A549 (cell line): ENCODE data around the gene XPR1. TPM values are rescaled to one million over a fixed set of nuclear protein-coding genes. Genes with fewer than 3 reads are reported as not detected.
A peak's percentile ranks its signal among the peaks of the same experiment; 100 is the strongest.

ENCODE experiments used
- ATAC-seq, 2 experiments: fragments of 200-7000 bp in 1 of 2; fragments of >200 bp in 1 of 2; cut with Nextera tagmentation in 1 of 2; cut with Tn5 transposase in 1 of 2; 3 replicates each; pipeline versions ENCODE4 v1.8.0 to v1.9.1; 2018 to 2020; ENCODE audit warnings: mild to moderate bottlenecking in 1 of 2, moderate library complexity in 1 of 2
- CTCF ChIA-PET: fragments of 300-600 bp; sonication (Branson Sonifier 250); formaldehyde crosslinking; extraction: SDS; loops from one replicate; lab custom pipeline; 2021; ENCODE audit warnings: antibody characterized with exemption, inconsistent platforms; lab: Yijun Ruan, JAX
- POLR2A ChIA-PET: fragments of 350-600 bp; formaldehyde crosslinking; extraction: SDS; loops from one replicate; lab custom pipeline; 2021; ENCODE audit warnings: antibody characterized with exemption, inconsistent platforms; lab: Yijun Ruan, JAX
- DNase-seq, 2 experiments: peaks; one replicate each; pipeline versions ENCODE4 v3.0.0 to v3.0.0-alpha.2; 2011 to 2016; ENCODE audit warnings: low read depth in 1 of 2, low spot score in 1 of 2
- FAIRE-seq: peaks from 2 replicates; lab custom pipeline; 2011; peaks lifted over from hg19 to GRCh38; lab: Jason Lieb, UNC
- H3K27ac ChIP-seq, 2 experiments: fragments of >200 bp; sonication (Bioruptor Twin); formaldehyde crosslinking; 3 replicates each; pipeline ENCODE4 v1.5.1; 2016 to 2017
- H3K4me1 ChIP-seq: fragments of >200 bp; sonication (Bioruptor Twin); formaldehyde crosslinking; 3 replicates; pipeline ENCODE4 v1.6.1; 2016
- H3K4me2 ChIP-seq: fragments of >200 bp; sonication (Bioruptor Twin); formaldehyde crosslinking; 3 replicates; pipeline ENCODE4 v1.6.1; 2016
- H3K4me3 ChIP-seq: fragments of >200 bp; sonication (Bioruptor Twin); formaldehyde crosslinking; 3 replicates; pipeline ENCODE4 v1.5.1; 2016
- H3K9me3 ChIP-seq: fragments of >200 bp; sonication (Bioruptor Twin); formaldehyde crosslinking; 3 replicates; pipeline ENCODE4 v1.6.1; 2016
- ATOH8 ChIP-seq: fragments of 250-450 bp; sonication (Bioruptor Pico); IDR thresholded peaks from 2 replicates; pipeline ENCODE4 v1.5.0; 2020; ENCODE audit warnings: low read depth, mild to moderate bottlenecking, moderate library complexity
- CBX8 ChIP-seq: fragments of 200-600 bp; sonication (generic); IDR thresholded peaks from 2 replicates; pipeline ENCODE4 v1.6.1; 2016
- CEBPB ChIP-seq, 2 experiments: fragments of >200 bp in 1 of 2; sonication (Bioruptor Twin) in 1 of 2; formaldehyde crosslinking in 1 of 2; IDR thresholded peaks; 2 replicates each; pipeline ENCODE4 v1.6.1; 2012 to 2016
- EHF ChIP-seq: fragments of 250-450 bp; sonication (Bioruptor Pico); IDR thresholded peaks from 2 replicates; pipeline ENCODE4 v1.5.0; 2020; ENCODE audit warnings: mild to moderate bottlenecking
- HMGXB4 ChIP-seq: fragments of 250-450 bp; sonication (Bioruptor Pico); IDR thresholded peaks from 2 replicates; pipeline ENCODE4 v1.5.0; 2021; ENCODE audit warnings: mild to moderate bottlenecking, moderate library complexity, borderline replicate concordance
- HOXB13 ChIP-seq: fragments of 250-450 bp; sonication (Bioruptor Pico); IDR thresholded peaks from 2 replicates; pipeline ENCODE4 v1.5.0; 2020; ENCODE audit warnings: low read depth, mild to moderate bottlenecking, moderate library complexity
- HOXB5 ChIP-seq: fragments of 250-450 bp; sonication (Bioruptor Pico); IDR thresholded peaks from 2 replicates; pipeline ENCODE4 v1.5.0; 2020; ENCODE audit warnings: mild to moderate bottlenecking, moderate library complexity
- MAZ ChIP-seq: fragments of 150-350 bp; IDR thresholded peaks from 2 replicates; pipeline ENCODE4 v1.6.1; 2014; ENCODE audit warnings: antibody characterized with exemption, low read depth, low read length, borderline replicate concordance
- NPAS2 ChIP-seq: fragments of 250-450 bp; sonication (Bioruptor Pico); IDR thresholded peaks from 2 replicates; pipeline ENCODE4 v1.8.0; 2022; ENCODE audit warnings: mild to moderate bottlenecking, moderate library complexity, borderline replicate concordance
- NR3C1 ChIP-seq: fragments of >200 bp; sonication (Bioruptor Twin); formaldehyde crosslinking; IDR thresholded peaks from 3 replicates; pipeline ENCODE4 v1.6.1; 2017
- RAD21 ChIP-seq, 2 experiments: fragments of >200 bp in 1 of 2; sonication (Bioruptor Twin) in 1 of 2; formaldehyde crosslinking in 1 of 2; IDR thresholded peaks in 1 of 2; conservative IDR thresholded peaks in 1 of 2; 2 replicates in 1 of 2; 3 replicates in 1 of 2; pipeline ENCODE4 v1.6.1; 2012 to 2018; ENCODE audit warnings: inconsistent platforms in 1 of 2
- RARB ChIP-seq: fragments of 250-450 bp; sonication (Bioruptor Pico); IDR thresholded peaks from 2 replicates; pipeline ENCODE4 v1.8.0; 2021; ENCODE audit warnings: mild to moderate bottlenecking, moderate library complexity
- RCOR1 ChIP-seq: fragments of 150-350 bp; IDR thresholded peaks from 2 replicates; pipeline ENCODE4 v1.6.1; 2014; ENCODE audit warnings: antibody characterized with exemption, low read length, low read depth
- REST ChIP-seq: fragments of 200-600 bp; sonication (generic); IDR thresholded peaks from 2 replicates; pipeline ENCODE4 v1.6.1; 2016; ENCODE audit warnings: antibody characterized with exemption, mild to moderate bottlenecking, moderate library complexity
- RFX5 ChIP-seq: fragments of 450-650 bp; IDR thresholded peaks from 2 replicates; pipeline ENCODE4 v1.7.1; 2014; ENCODE audit warnings: antibody characterized with exemption, mild to moderate bottlenecking, moderate library complexity
- SMC3 ChIP-seq: fragments of >200 bp; sonication (Bioruptor Twin); formaldehyde crosslinking; IDR thresholded peaks from 3 replicates; pipeline ENCODE4 v1.6.1; 2018; ENCODE audit warnings: inconsistent platforms
- SREBF2 ChIP-seq: fragments of 450-650 bp; IDR thresholded peaks from 2 replicates; pipeline ENCODE4 v1.6.1; 2014; ENCODE audit warnings: mild to moderate bottlenecking, moderate library complexity
- TP53 ChIP-seq: fragments of 250-450 bp; sonication (Bioruptor Pico); IDR thresholded peaks from 2 replicates; pipeline ENCODE4 v1.5.0; 2021; ENCODE audit warnings: mild to moderate bottlenecking, moderate library complexity
- ZFP36 ChIP-seq: fragments of 450-650 bp; IDR thresholded peaks from 2 replicates; pipeline ENCODE4 v1.6.1; 2014; ENCODE audit warnings: borderline replicate concordance; ENCODE audit not compliant: partially characterized antibody
- WGBS: methylation state at CpG from one replicate; pipeline ENCODE4 v1.1.6; 2017; ENCODE audit errors: missing lambda C conversion rate; 5-methylcytosine and 5-hydroxymethylcytosine counted together
- polyA plus RNA-seq, 4 experiments: library from polyadenylated mRNA; depleted of rRNA in 3 of 4; stranded (reverse); fragments of >200 nt; fragmentation: RNase III in 1 of 4; extraction: RNeasy Plus Mini Kit Qiagen cat#74134 plus additional on column Dnase treatment in 1 of 4; gene quantifications; 2 replicates in 3 of 4; 3 replicates in 1 of 4; pipeline ENCODE4 v1.2.3, GENCODE V29; 2011 to 2017

The XPR1 gene
- polyA plus RNA-seq, 2 of the 4 experiments (the other 2 are of a cell fraction), result 37.5 to 86.1 TPM

- DNase-seq (no peak), ATAC-seq (no peak)
- POLR2A ChIA-PET, result no interaction called here
- H3K4me2 ChIP-seq, result no peak overlapping the region
- WGBS, result 78% methylated on average over 4 of the region's 4 CpGs
- H3K4me3 ChIP-seq, result no peak overlapping the region
- H3K9me3 ChIP-seq, result no peaks in the 10 kb centered on the region
- no peak for TF ChIP-seq SMC3
- TF ChIP-seq REST, result no peak
- no peak for TF ChIP-seq RFX5
- TF ChIP-seq HOXB13, result no peak
- TF ChIP-seq RARB (CRISPR knock-in tag), result no peak
- no peak for TF ChIP-seq RCOR1
- TF ChIP-seq ZFP36, result no peak
- no peak for TF ChIP-seq NR3C1
- TF ChIP-seq EHF (CRISPR knock-in tag), result no peak
- TF ChIP-seq RAD21 (conservative IDR thresholded peaks at IDR 0.05 in 1 of 2, IDR thresholded peaks at IDR 0.05 in 1 of 2), result no peak
- TF ChIP-seq NPAS2 (CRISPR knock-in tag), result no peak
- TF ChIP-seq, all 56 proteins: peak for 0
- no peaks in the 10 kb centered on the region for H3K4me1 ChIP-seq
- no peak overlapping the region for H3K27ac ChIP-seq
- CTCF ChIA-PET, result no interaction called here
- FAIRE-seq, result no peak
These were observed 300.6 kb downstream of the XPR1 start for GRCh38 chr1:180932378-180932777.

GRCh38 chr1:180933141-180933540, 301.3 kb downstream of the XPR1 start:
- Histone ChIP-seq H3K4me3 (no peak overlapping the region), H3K27ac (no peak overlapping the region)
- no peak for TF ChIP-seq HOXB5
- no peak for TF ChIP-seq SREBF2
- TF ChIP-seq CEBPB (IDR thresholded peaks at IDR 0.05), result no peak
- TF ChIP-seq TP53 (CRISPR knock-in tag), result no peak
- TF ChIP-seq HMGXB4 (CRISPR knock-in tag), result no peak
- no peak for TF ChIP-seq CBX8
- no peak for TF ChIP-seq MAZ
- TF ChIP-seq RAD21 (conservative IDR thresholded peaks at IDR 0.05 in 1 of 2, IDR thresholded peaks at IDR 0.05 in 1 of 2), result no peak
- no peak for TF ChIP-seq RARB (CRISPR knock-in tag)
- no peak for TF ChIP-seq EHF (CRISPR knock-in tag)
- TF ChIP-seq, all 56 proteins: peak for 0
- Histone ChIP-seq H3K4me1 (no peaks in the 10 kb centered on the region), H3K4me2 (no peak overlapping the region), H3K9me3 (no peaks in the 10 kb centered on the region)
- CTCF ChIA-PET, result no interaction called here
- FAIRE-seq (no peak), ATAC-seq (peak in 1 of 2 experiments; percentile 14; a peak in 1 of 6 replicates), DNase-seq (no peak)
- POLR2A ChIA-PET, result no interaction called here

- ChIA-PET CTCF (no interaction called here), POLR2A (no interaction called here)
- DNase-seq (no peak), ATAC-seq (no peak), FAIRE-seq (no peak)
- H3K4me3 ChIP-seq, result no peak overlapping the region
- no peak overlapping the region for H3K4me2 ChIP-seq
- no peak for TF ChIP-seq ATOH8 (CRISPR knock-in tag)
- 92% methylated on average over 7 of the region's 7 CpGs for WGBS
- no peaks in the 10 kb centered on the region for H3K4me1 ChIP-seq
- H3K27ac ChIP-seq, result no peak overlapping the region
- H3K9me3 ChIP-seq, result no peaks in the 10 kb centered on the region
These were observed 302.7 kb downstream of the XPR1 start for GRCh38 chr1:180934563-180934962.
